Measurements from ENCODE around the gene ARL14EP. TPM values are rescaled to one million over a fixed set of nuclear protein-coding genes. Genes with fewer than 3 reads are reported as not detected.

ARL14EP gene
- total RNA-seq (10 to 100 TPM in 5 of 6 donors, 1 to 10 TPM in 1; 8.5 to 16.9 (median 12.6) TPM), polyA plus RNA-seq (1 to 10 TPM; 5.4 to 9.4 TPM)

- no peak for TF ChIP-seq CTCF (IDR thresholded peaks at IDR 0.05)
- Histone ChIP-seq H3K27me3 (no peaks in the 10 kb centered on the region), H3K4me1 (peaks cover 5 to 29% (median 15%) of the 10 kb centered on the region in 3 donors), H3K27ac (peak within 1 kb of the TSS; percentile 42 to 88 (median 72)), H3K36me3 (no peaks in the 10 kb centered on the region), H3K4me3 (peak within 1 kb of the TSS; percentile 57 to 74 (median 71)), H3K9me3 (no peaks in the 10 kb centered on the region)
- peak; percentile 88 to 96 (median 91) for DNase-seq
- peak; percentile 70 for FAIRE-seq
- WGBS, 2 donors = 0 to 1% methylated on average over 51 of the region's 51 CpGs
- peak; percentile 99 to 100 (median 100) for ATAC-seq
- intact Hi-C loops (cut with DNase I) = no loop called here
These were observed at the start of gene ARL14EP for GRCh38 chr11:30322826-30323710. ARL14EP (plus strand) TSS chr11:30323104; CDS start chr11:30330949, 7,845 bp downstream.

GRCh38 chr11:30277176-30277575 lies 45.7 kb upstream of the ARL14EP start:
- intact Hi-C loops (cut with DNase I) = no loop called here
- no peak for DNase-seq
- no peak overlapping the region for H3K27ac ChIP-seq
- no peak for ATAC-seq
- TF ChIP-seq CTCF (IDR thresholded peaks at IDR 0.05) = no peak
- H3K4me1 ChIP-seq = no peaks in the 10 kb centered on the region
- H3K27me3 ChIP-seq = no peaks in the 10 kb centered on the region
- H3K4me3 ChIP-seq = no peak overlapping the region
- H3K9me3 ChIP-seq = no peaks in the 10 kb centered on the region
- no peak for FAIRE-seq
- no peaks in the 10 kb centered on the region for H3K36me3 ChIP-seq

GRCh38 chr11:30279796-30280195 lies 43.1 kb upstream of the ARL14EP start:
- TF ChIP-seq CTCF (IDR thresholded peaks at IDR 0.05) = no peak
- WGBS, 2 donors = 74 to 78% methylated on average over 2 of the region's 2 CpGs
- Histone ChIP-seq H3K4me1 (no peaks in the 10 kb centered on the region), H3K36me3 (no peaks in the 10 kb centered on the region), H3K27me3 (no peaks in the 10 kb centered on the region), H3K9me3 (no peaks in the 10 kb centered on the region), H3K4me3 (no peak overlapping the region), H3K27ac (no peak overlapping the region)
- no peak for ATAC-seq
- no peak for DNase-seq
- intact Hi-C loops (cut with DNase I) = no loop called here
- no peak for FAIRE-seq

GRCh38 chr11:30281476-30282288 lies 41.2 kb upstream of the ARL14EP start:
- Histone ChIP-seq H3K4me1 (no peaks in the 10 kb centered on the region), H3K36me3 (no peaks in the 10 kb centered on the region), H3K9me3 (no peaks in the 10 kb centered on the region), H3K27ac (no peak overlapping the region), H3K27me3 (no peaks in the 10 kb centered on the region), H3K4me3 (no peak overlapping the region)
- 57 to 62% methylated on average over 7 of the region's 7 CpGs for WGBS, 2 donors
- no peak for TF ChIP-seq CTCF (IDR thresholded peaks at IDR 0.05)
- peak in 1 of 6 donors; percentile 28 for DNase-seq
- no peak for FAIRE-seq
- intact Hi-C loops (cut with DNase I) = no loop called here
- no peak for ATAC-seq

Measured in pancreas (tissue), 10 donors.